Activated CD8-positive, alpha-beta T cell treated with anti-CD3 and anti-CD28 coated beads for 36 hours (primary cell): Measurements from ENCODE around the gene PLSCR3. TPM values are rescaled to one million over a fixed set of nuclear protein-coding genes. Genes with fewer than 3 reads are reported as not detected.
A peak's percentile ranks its signal among the peaks of the same experiment; 100 is the strongest.

Source experiments
- ATAC-seq: fragments of 200-7000 bp; cut with Tn5 transposase; one replicate; pipeline ENCODE4 v1.10.0; 2021; ENCODE audit warnings: mild to moderate bottlenecking, moderate library complexity
- CTCF ChIA-PET: fragments of 350-600 bp; sonication (Branson Sonifier 250); formaldehyde crosslinking; loops from one replicate; lab custom pipeline; 2021; ENCODE audit warnings: antibody characterized with exemption; lab: Charles Lee
- POLR2A ChIA-PET: fragments of 350-600 bp; sonication (Branson Sonifier 250); formaldehyde crosslinking; loops from one replicate; lab custom pipeline; 2021; ENCODE audit warnings: antibody characterized with exemption; lab: Charles Lee
- DNase-seq: peaks from one replicate; pipeline ENCODE4 v3.0.0-alpha.2; 2020
- H3K27ac Mint-ChIP-seq: one replicate; pipeline ENCODE4 v1.8.0; 2021; ENCODE audit warnings: mild to moderate bottlenecking, mixed read lengths
- H3K27me3 Mint-ChIP-seq: one replicate; pipeline ENCODE4 v1.8.0; 2021; ENCODE audit warnings: mixed read lengths
- H3K36me3 Mint-ChIP-seq: one replicate; pipeline ENCODE4 v1.8.0; 2021; ENCODE audit warnings: low read depth, mixed read lengths
- H3K4me1 Mint-ChIP-seq: one replicate; pipeline ENCODE4 v1.8.0; 2021; ENCODE audit warnings: low read depth, mixed read lengths
- H3K4me3 Mint-ChIP-seq: one replicate; pipeline ENCODE4 v1.8.0; 2021; ENCODE audit warnings: mild to moderate bottlenecking, moderate library complexity, mixed read lengths
- H3K9me3 Mint-ChIP-seq: one replicate; pipeline ENCODE4 v1.8.0; 2021; ENCODE audit warnings: mixed read lengths
- intact Hi-C: fragments of 100-400 bp; cut with micrococcal nuclease; formaldehyde crosslinking; loops from one replicate; pipeline ENCODE4 v1.10.0; 2022
- total RNA-seq, 2 experiments: library from RNA; stranded (reverse); gene quantifications; one replicate each; pipeline ENCODE4 v1.2.3, GENCODE V29; 2021
- TF ChIP-seq, protein P1 (sequence below): fragments of 200-600 bp; IDR thresholded peaks from one replicate; pipeline ENCODE4 v1.8.0; 2022; ENCODE audit warnings: antibody characterized with exemption, mild to moderate bottlenecking

The PLSCR3 gene
- total RNA-seq, 2 experiments from 2014 or later, result 62.6 to 71.1 TPM

DNA sequence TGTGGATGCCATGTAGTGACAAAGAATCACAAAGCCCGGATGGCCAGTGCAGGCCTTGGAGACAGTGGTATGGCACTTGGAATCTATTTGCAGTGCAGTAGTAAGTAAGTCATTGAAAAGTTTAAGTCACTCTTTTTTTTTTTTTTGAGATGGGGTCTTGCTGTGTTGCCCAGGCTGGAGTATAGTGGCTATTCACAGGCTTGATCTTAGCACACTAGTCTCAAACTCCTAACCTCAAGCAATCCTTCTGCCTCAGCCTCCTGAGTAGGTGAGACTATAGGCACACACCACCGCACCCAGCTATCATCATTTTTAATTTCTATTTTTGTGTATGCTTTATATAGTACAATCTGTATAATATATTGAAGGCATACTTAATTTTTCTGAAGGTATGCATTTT is 4.3 kb upstream of the PLSCR3 start:
- no peak overlapping the region for H3K4me3 Mint-ChIP-seq
- peaks cover 7% of the 10 kb centered on the region for H3K36me3 Mint-ChIP-seq
- TF ChIP-seq, protein P1, sequence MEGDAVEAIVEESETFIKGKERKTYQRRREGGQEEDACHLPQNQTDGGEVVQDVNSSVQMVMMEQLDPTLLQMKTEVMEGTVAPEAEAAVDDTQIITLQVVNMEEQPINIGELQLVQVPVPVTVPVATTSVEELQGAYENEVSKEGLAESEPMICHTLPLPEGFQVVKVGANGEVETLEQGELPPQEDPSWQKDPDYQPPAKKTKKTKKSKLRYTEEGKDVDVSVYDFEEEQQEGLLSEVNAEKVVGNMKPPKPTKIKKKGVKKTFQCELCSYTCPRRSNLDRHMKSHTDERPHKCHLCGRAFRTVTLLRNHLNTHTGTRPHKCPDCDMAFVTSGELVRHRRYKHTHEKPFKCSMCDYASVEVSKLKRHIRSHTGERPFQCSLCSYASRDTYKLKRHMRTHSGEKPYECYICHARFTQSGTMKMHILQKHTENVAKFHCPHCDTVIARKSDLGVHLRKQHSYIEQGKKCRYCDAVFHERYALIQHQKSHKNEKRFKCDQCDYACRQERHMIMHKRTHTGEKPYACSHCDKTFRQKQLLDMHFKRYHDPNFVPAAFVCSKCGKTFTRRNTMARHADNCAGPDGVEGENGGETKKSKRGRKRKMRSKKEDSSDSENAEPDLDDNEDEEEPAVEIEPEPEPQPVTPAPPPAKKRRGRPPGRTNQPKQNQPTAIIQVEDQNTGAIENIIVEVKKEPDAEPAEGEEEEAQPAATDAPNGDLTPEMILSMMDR, result no peak
- DNase-seq, result no peak
- ATAC-seq, result no peak
- intact Hi-C loops, result no loop called here
- H3K9me3 Mint-ChIP-seq, result no peaks in the 10 kb centered on the region
- H3K4me1 Mint-ChIP-seq, result peaks cover 10% of the 10 kb centered on the region
- no peak overlapping the region for H3K27ac Mint-ChIP-seq
- ChIA-PET POLR2A (interaction anchor here (0.6 to 1.4 kb wide), 5 partner anchors 8 to 185 kb away, joined by 3 to 4 read pairs (median 3); partner anchors contain the start of gene MPDU1), CTCF (interaction anchor here (1.1 to 2.0 kb wide), 3 partner anchors 10 to 162 kb away, joined by 3 to 8 read pairs (median 3); no protein-coding TSS in a partner anchor)
- H3K27me3 Mint-ChIP-seq, result no peaks in the 10 kb centered on the region

DNA sequence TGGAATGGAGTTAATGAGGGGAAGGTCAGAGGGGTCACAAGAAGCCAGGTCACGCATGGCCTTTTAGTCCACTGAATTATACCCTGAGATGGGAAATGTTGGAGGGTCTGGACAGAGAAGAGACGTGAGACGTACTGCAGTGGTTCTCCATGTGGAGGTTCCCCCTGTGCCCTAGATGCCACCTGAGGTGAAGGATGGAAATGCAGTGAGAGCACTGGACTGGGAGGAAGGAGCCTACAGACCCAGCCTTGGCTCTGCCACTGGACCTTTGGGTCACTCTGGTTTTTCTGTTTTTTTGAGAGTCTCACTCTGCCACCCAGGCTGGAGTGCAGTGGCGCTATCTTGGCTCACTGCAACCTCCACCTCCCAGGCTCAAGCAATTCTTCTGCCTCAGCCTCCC is 1.8 kb upstream of the PLSCR3 start:
- ChIA-PET CTCF (interaction anchor here (1.0 kb wide), 1 partner anchor 13 kb away, joined by 3 read pairs; no protein-coding TSS in a partner anchor), POLR2A (interaction anchor here (1.3 kb wide), 1 partner anchor 82 kb away, joined by 4 read pairs; no protein-coding TSS in a partner anchor)
- TF ChIP-seq, protein P1, result no peak
- peaks cover 20% of the 10 kb centered on the region for H3K4me1 Mint-ChIP-seq
- H3K27ac Mint-ChIP-seq, result no peak overlapping the region
- no peaks in the 10 kb centered on the region for H3K27me3 Mint-ChIP-seq
- DNase-seq (no peak), ATAC-seq (no peak)
- peaks cover 23% of the 10 kb centered on the region for H3K36me3 Mint-ChIP-seq
- intact Hi-C loops, result no loop called here
- H3K4me3 Mint-ChIP-seq, result no peak overlapping the region
- H3K9me3 Mint-ChIP-seq, result no peaks in the 10 kb centered on the region

DNA sequence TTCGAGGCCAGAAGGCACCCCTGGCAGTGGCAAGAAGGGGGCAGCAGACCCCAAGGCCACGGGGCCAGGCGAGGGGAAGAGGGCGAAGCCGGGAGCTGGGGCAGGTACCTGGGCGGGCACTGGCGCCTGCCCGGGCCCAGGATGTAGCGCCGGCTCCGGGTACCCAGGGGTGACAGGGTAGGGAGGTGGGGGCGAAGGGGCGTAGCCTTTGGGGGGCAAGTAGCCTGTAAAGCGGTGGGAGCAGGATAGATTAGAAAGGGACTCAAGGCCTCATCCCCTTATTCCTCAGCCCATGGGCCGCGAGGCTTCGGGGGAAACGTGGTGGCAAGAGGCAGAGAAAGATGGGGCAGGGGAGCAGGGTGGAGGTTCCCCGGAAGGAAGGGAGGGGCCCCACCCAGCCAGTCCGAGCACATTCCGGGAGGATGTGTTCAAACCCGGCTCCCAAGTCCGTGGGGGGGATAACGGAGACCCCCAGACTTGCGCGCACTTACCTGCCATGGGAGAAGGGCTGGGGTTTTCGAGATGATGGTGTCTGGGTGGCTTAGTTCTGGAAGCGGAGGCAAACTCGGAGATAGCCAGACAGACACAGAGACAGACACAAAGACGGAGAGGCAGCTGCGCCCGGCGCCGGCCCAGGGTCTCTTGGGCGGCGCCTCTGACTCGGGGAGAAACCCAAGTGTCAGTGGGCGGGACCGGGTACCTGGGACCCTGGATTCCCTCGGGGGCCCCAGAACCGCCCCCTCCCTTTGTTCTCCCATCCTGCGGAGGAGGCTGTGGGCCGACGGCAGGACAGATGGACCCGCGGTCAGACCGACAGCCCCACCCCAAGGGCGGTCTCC is 493 bp downstream of the PLSCR3 start:
- Mint-ChIP-seq H3K36me3 (peaks cover 32% of the 10 kb centered on the region), H3K27ac (peak overlapping the region; percentile 90), H3K9me3 (no peaks in the 10 kb centered on the region), H3K4me1 (peaks cover 27% of the 10 kb centered on the region), H3K4me3 (peak overlapping the region; percentile 97), H3K27me3 (no peaks in the 10 kb centered on the region)
- POLR2A ChIA-PET, result interaction anchor here (0.9 to 2.5 kb wide), 5 partner anchors 9 to 92 kb away, joined by 3 to 11 read pairs (median 4); partner anchors contain the start of genes CHRNB1, POLR2A and TMEM256
- peak; percentile 63 for ATAC-seq
- TF ChIP-seq, protein P1, result no peak
- intact Hi-C loops, result no loop called here
- peak; percentile 74 for DNase-seq
- CTCF ChIA-PET, result interaction anchor here (1.1 to 2.4 kb wide), 5 partner anchors 10 to 167 kb away, joined by 3 to 9 read pairs (median 7); partner anchors contain the start of genes SENP3 and TMEM256

DNA sequence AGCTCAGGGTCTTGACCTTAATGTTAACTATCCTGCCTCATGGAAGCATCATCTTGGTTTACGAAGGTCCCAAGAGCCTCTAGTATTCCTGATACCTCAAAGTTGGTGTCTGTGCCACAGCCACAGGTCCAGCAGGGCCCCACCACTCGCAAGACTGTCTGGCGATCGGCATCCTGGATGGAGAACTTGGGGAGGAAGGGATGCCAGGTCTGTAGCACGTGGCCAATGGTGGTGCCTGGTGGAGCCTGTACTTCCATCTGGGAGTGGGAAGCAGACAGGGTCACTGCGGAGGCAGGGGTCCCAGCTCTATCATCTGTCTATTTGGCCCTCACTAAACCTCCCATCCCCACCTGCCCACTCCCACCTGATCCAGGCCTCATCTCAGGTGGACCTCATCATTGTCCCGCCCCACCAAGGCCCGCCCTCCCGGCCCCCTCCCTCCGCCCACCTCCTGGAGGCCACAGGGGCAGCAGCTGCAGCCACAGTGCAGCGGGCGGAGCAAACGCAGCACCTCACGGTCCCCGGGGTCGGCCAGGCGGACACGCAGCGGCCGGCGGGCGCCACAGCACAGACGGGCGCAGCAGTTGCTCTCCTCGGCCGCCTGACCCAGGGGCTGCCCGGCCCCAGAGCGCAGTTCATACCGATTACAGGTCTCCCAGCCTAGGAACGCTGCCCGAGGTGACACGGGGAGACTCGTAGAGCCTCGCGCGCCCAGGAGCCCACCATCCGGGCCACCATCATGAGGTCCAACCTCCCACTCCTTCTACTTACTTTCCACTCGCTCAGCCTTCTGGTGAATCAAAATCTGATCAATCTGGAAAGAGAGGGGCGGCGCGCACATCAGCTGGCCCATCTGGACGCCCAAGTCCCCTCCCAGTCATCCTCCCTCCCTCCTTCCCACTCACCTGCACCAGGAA is 1.4 kb downstream of the PLSCR3 start:
- ChIA-PET POLR2A (interaction anchor here (0.9 to 2.5 kb wide), 3 partner anchors 8 to 91 kb away, joined by 3 to 11 read pairs (median 4); partner anchors contain the start of genes POLR2A and TMEM256), CTCF (interaction anchor here (1.2 to 2.4 kb wide), 4 partner anchors 9 to 168 kb away, joined by 3 to 9 read pairs (median 6); partner anchors contain the start of gene SENP3)
- peaks cover 32% of the 10 kb centered on the region for H3K36me3 Mint-ChIP-seq
- TF ChIP-seq, protein P1, result no peak
- no peaks in the 10 kb centered on the region for H3K9me3 Mint-ChIP-seq
- intact Hi-C loops, result no loop called here
- DNase-seq, result no peak
- peak overlapping the region; percentile 97 for H3K4me3 Mint-ChIP-seq
- H3K27me3 Mint-ChIP-seq, result no peaks in the 10 kb centered on the region
- H3K27ac Mint-ChIP-seq, result peak overlapping the region; percentile 63
- H3K4me1 Mint-ChIP-seq, result peaks cover 27% of the 10 kb centered on the region
- ATAC-seq, result no peak
